ENCODE data around the gene SLC39A3. TPM values are rescaled to one million over a fixed set of nuclear protein-coding genes. Genes with fewer than 3 reads are reported as not detected.

SLC39A3 gene
- total and polyA plus RNA-seq, 2 of the 8 experiments (the other 6 are each of a cell fraction or from before 2014, with no cell fraction given) = 33.0 to 52.9 TPM

DNA sequence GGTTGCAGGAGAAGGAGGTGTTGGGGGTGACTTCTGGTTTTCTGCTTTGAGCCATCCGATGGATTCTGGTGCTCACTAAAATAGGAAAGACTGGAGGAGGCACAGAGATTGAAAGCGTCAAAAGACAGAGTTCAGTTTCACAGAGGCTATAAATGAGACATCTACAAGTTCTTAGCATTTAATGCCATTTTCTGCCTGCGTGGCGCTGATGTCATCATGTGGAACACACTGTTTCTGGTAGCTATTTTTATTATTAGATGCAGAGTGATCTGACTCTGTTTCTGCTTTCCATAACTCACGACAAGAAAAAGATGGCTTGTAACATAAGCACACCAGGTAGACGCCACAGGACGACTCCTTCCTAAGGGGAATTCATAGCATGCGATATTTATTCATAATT, 3.3 kb upstream of the SLC39A3 start:
- Histone ChIP-seq H4K5ac (ENCODE audit: insufficient read length, low read depth, low read length) (no peak overlapping the region), H3K14ac (ENCODE audit: insufficient read length) (no peak overlapping the region), H3K4me1 (replicated peaks in 1 of 4; ENCODE audit: control insufficient read depth in 3 of 4, insufficient read depth in 4 of 4, low read length in 3 of 4) (no peaks in the 10 kb centered on the region), H3K56ac (replicated peaks; ENCODE audit: insufficient read length, low read depth, low read length) (no peak overlapping the region), H2BK20ac (ENCODE audit: low read length) (no peak overlapping the region), H3K4me2 (ENCODE audit: insufficient read depth in 1 of 2, low read depth in 2 of 2, low read length in 2 of 2) (no peak overlapping the region), H4K20me1 (replicated peaks in 1 of 2; ENCODE audit: control insufficient read depth in 1 of 2, insufficient read depth in 2 of 2, low read length in 2 of 2) (peaks cover 0 to 2% of the 10 kb centered on the region in 2 experiments), H3K27me3 (replicated peaks in 1 of 4; ENCODE audit: control insufficient read depth in 3 of 4, extremely low read depth in 1 of 4, insufficient read depth in 3 of 4, low read length in 3 of 4) (0 out of 7 replicates have a peak, but pooled peaks cover 0 to 2% (median 0%) of the 10 kb centered on the region in 4 experiments), H3K4me3 (ENCODE audit: extremely low read depth in 1 of 4, insufficient read depth in 2 of 4, low read depth in 3 of 4, low read length in 4 of 4) (no peak overlapping the region), H2AFZ (ENCODE audit: low read length) (no peak overlapping the region), H3K4ac (replicated peaks; ENCODE audit: insufficient read length, low read depth, low read length) (no peak overlapping the region), H3K23ac (ENCODE audit: insufficient read length) (no peak overlapping the region), H2AK5ac (ENCODE audit: low read depth, low read length) (no peak overlapping the region), H2BK12ac (ENCODE audit: low read depth, low read length) (no peak overlapping the region), H4K8ac (ENCODE audit: extremely low read depth, insufficient read depth, low read length) (no peak overlapping the region), H4K91ac (replicated peaks; ENCODE audit: insufficient read length, low read length) (no peak overlapping the region), H3K27ac (ENCODE audit: low read depth, low read length) (no peak overlapping the region), H3K36me3 (ENCODE audit: control insufficient read depth in 2 of 4, insufficient read depth in 4 of 4, low read length in 3 of 4) (no peaks in the 10 kb centered on the region), H2BK5ac (ENCODE audit: low read depth, low read length) (no peak overlapping the region), H3K79me2 (ENCODE audit: control insufficient read depth in 1 of 2, insufficient read depth in 2 of 2, low read length in 2 of 2) (peaks cover 0 to 2% of the 10 kb centered on the region in 2 experiments; a peak in 1 of 4 replicates), H3K79me1 (ENCODE audit: low read depth, low read length) (no peaks in the 10 kb centered on the region), H3K9ac (replicated peaks in 1 of 4; ENCODE audit: extremely low read depth in 1 of 4, low read depth in 3 of 4, low read length in 3 of 4) (no peak overlapping the region), H3K18ac (ENCODE audit: extremely low read depth, low read length) (no peak overlapping the region), H3K9me3 (ENCODE audit: insufficient read depth in 2 of 2, low read depth in 1 of 2, low read length in 1 of 2) (no peaks in the 10 kb centered on the region), H2BK120ac (replicated peaks; ENCODE audit: low read depth, low read length) (no peak overlapping the region), H3K23me2 (ENCODE audit: low read depth, low read length) (0 out of 2 replicates have a peak, but pooled peaks cover 5% of the 10 kb centered on the region), H2BK15ac (ENCODE audit: low read length) (no peak overlapping the region)
- no peak for FAIRE-seq
- no peak for DNase-seq (ENCODE audit: low read depth in 1 of 2, low spot score in 2 of 2)
- 74% methylated on average over 8 of the region's 8 CpGs; no CpG with 5 or more reads in 1 of the 2 experiments for WGBS, 2 experiments (ENCODE audit: extremely low coverage in 1 of 2, insufficient coverage in 1 of 2, insufficient read length in 1 of 2, insufficient replicate concordance in 2 of 2, low coverage in 1 of 2, low lambda C conversion rate in 2 of 2, missing lambda C conversion rate in 1 of 2)
- POLR2A ChIA-PET (ENCODE audit: partially characterized antibody) = no interaction called here
- CTCF ChIA-PET (ENCODE audit: partially characterized antibody) = interaction anchor here (1.2 kb wide), 1 partner anchor 95 kb away, joined by 7 read pairs; no protein-coding TSS in a partner anchor
- TF ChIP-seq, protein P1, sequence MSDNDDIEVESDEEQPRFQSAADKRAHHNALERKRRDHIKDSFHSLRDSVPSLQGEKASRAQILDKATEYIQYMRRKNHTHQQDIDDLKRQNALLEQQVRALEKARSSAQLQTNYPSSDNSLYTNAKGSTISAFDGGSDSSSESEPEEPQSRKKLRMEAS (IDR thresholded peaks at IDR 0.05) = no peak

All from H1 (cell line).